Breast epithelium (tissue), 4 donors: ENCODE results near the gene PPP1R3E. TPM values are rescaled to one million over a fixed set of nuclear protein-coding genes. Genes with fewer than 3 reads are reported as not detected.
A peak's percentile ranks its signal among the peaks of the same experiment; 100 is the strongest.

ENCODE experiments used
- DNase-seq, 2 donors: peaks; one replicate each; pipeline ENCODE4 v3.0.0-alpha.2; 2019; ENCODE audit warnings: low spot score in 2 of 2
- H3K27ac ChIP-seq, 2 donors: fragments of 200-600 bp; sonication (generic) in 1 of 2; one replicate each; pipeline ENCODE4 v1.5.1; 2016 to 2019; ENCODE audit warnings: mild to moderate bottlenecking in 1 of 2
- H3K27me3 ChIP-seq, 2 donors: fragments of 200-600 bp; sonication (generic) in 1 of 2; one replicate each; pipeline versions ENCODE4 v1.5.1 to v1.6.0; 2017 to 2019; ENCODE audit warnings: control low read depth in 1 of 2, mild to moderate bottlenecking in 1 of 2
- H3K36me3 ChIP-seq: fragments of 200-600 bp; one replicate; pipeline ENCODE4 v1.5.1; 2019
- H3K4me1 ChIP-seq, 2 donors: fragments of 200-600 bp; sonication (generic); one replicate each; pipeline ENCODE4 v1.5.1; 2016 to 2019; ENCODE audit warnings: control low read depth in 1 of 2
- H3K4me3 ChIP-seq, 3 donors: fragments of 200-600 bp; sonication (generic); 1 replicate in 2 of 3; 2 replicates in 1 of 3; pipeline ENCODE4 v1.5.1; 2016 to 2019; ENCODE audit warnings: mild to moderate bottlenecking in 3 of 3, moderate library complexity in 2 of 3
- H3K9me3 ChIP-seq, 2 donors: fragments of 200-600 bp; sonication (generic) in 1 of 2; one replicate each; pipeline ENCODE4 v1.5.1; 2016 to 2019; ENCODE audit warnings: control low read depth in 1 of 2
- CTCF ChIP-seq, 3 donors: fragments of 450-650 bp; IDR thresholded peaks; one replicate each; pipeline ENCODE4 v1.5.1; 2016 to 2017; ENCODE audit warnings: antibody characterized with exemption in 3 of 3, mild to moderate bottlenecking in 3 of 3, moderate library complexity in 3 of 3
- POLR2A ChIP-seq: fragments of 450-650 bp; IDR thresholded peaks from one replicate; pipeline ENCODE4 v1.6.1; 2016; ENCODE audit warnings: antibody characterized with exemption, mild to moderate bottlenecking, moderate library complexity
- POLR2AphosphoS5 ChIP-seq, 3 donors: sonication (generic); formaldehyde crosslinking; IDR thresholded peaks; one replicate each; pipeline ENCODE4 v1.6.1; 2017; ENCODE audit warnings: antibody characterized with exemption in 3 of 3
- intact Hi-C: fragments of 100-400 bp; cut with DNase I; formaldehyde crosslinking; loops from one replicate; pipeline ENCODE4 v1.15.1; 2023; ENCODE audit warnings: low total_unique reads
- total RNA-seq, 3 donors: library from RNA; depleted of rRNA; stranded (reverse); fragments of >200 nt; gene quantifications; one replicate each; pipeline ENCODE4 v1.1.0, GENCODE V29; 2016

The PPP1R3E gene
- total RNA-seq, 3 donors from 2014 or later, result 8.2 to 11.6 (median 9.4) TPM

GRCh38 chr14:23307146-23307530, 4.5 kb upstream of the PPP1R3E start:
- Histone ChIP-seq H3K9me3 (no peaks in the 10 kb centered on the region), H3K4me3 (peak overlapping the region; percentile 68 to 81 (median 75)), H3K27me3 (no peaks in the 10 kb centered on the region), H3K36me3 (no peaks in the 10 kb centered on the region), H3K27ac (peak overlapping the region; percentile 93 to 94), H3K4me1 (peaks cover 6 to 38% of the 10 kb centered on the region in 2 donors)
- intact Hi-C loops, result loop anchor here (10.0 kb wide), 1 partner anchor 248 kb away; the partner anchor contains the start of genes THTPA and ZFHX2
- TF ChIP-seq POLR2AphosphoS5 (IDR thresholded peaks at IDR 0.05) (no peak), CTCF (IDR thresholded peaks at IDR 0.05) (no peak), POLR2A (no peak)
- DNase-seq, result peak in 1 of 2 donors; percentile 17

- H3K4me1 ChIP-seq, result peaks cover 6 to 38% of the 10 kb centered on the region in 2 donors
- no peaks in the 10 kb centered on the region for H3K36me3 ChIP-seq
- no peaks in the 10 kb centered on the region for H3K27me3 ChIP-seq
- peak within 1 kb of the TSS; percentile 93 to 94 for H3K27ac ChIP-seq
- DNase-seq, result peak; percentile 92 to 95
- H3K4me3 ChIP-seq, result peak within 1 kb of the TSS; percentile 68 to 81 (median 75)
- no peaks in the 10 kb centered on the region for H3K9me3 ChIP-seq
- peak; percentile 69 to 89 (median 69) for TF ChIP-seq POLR2AphosphoS5 (IDR thresholded peaks at IDR 0.05)
- no peak for TF ChIP-seq POLR2A
- intact Hi-C loops, result loop anchor here (10.0 kb wide), 1 partner anchor 248 kb away; the partner anchor contains the start of genes THTPA and ZFHX2
Observed at GRCh38 chr14:23306412-23307145, 3.9 kb upstream of the PPP1R3E start, which contains the start of gene BCL2L2. Gene BCL2L2 (plus strand): TSS chr14:23306833. CDS start chr14:23307768, 935 bp downstream.

GRCh38 chr14:23301969-23302289, 730 bp downstream of the PPP1R3E start:
- Histone ChIP-seq H3K9me3 (no peaks in the 10 kb centered on the region), H3K27me3 (no peaks in the 10 kb centered on the region), H3K36me3 (no peaks in the 10 kb centered on the region), H3K4me3 (peak overlapping the region; percentile 65 to 90 (median 86)), H3K4me1 (peaks cover 8 to 22% of the 10 kb centered on the region in 2 donors), H3K27ac (peak overlapping the region; percentile 99)
- intact Hi-C loops, result loop anchor here (10.0 kb wide), 1 partner anchor 253 kb away; the partner anchor contains the start of genes THTPA and ZFHX2
- no peak for DNase-seq
- peak in 1 of 3 donors; percentile 18 for TF ChIP-seq CTCF (IDR thresholded peaks at IDR 0.05)
- peak; percentile 80 for TF ChIP-seq POLR2A
- TF ChIP-seq POLR2AphosphoS5 (IDR thresholded peaks at IDR 0.05), result peak; percentile 46 to 76 (median 51)

GRCh38 chr14:23301288-23301968, 1.2 kb downstream of the PPP1R3E start:
- Histone ChIP-seq H3K4me3 (peak overlapping the region; percentile 65 to 90 (median 86)), H3K4me1 (peaks cover 8 to 22% of the 10 kb centered on the region in 2 donors), H3K27ac (peak overlapping the region; percentile 99), H3K9me3 (no peaks in the 10 kb centered on the region), H3K27me3 (no peaks in the 10 kb centered on the region), H3K36me3 (no peaks in the 10 kb centered on the region)
- intact Hi-C loops, result loop anchor here (10.0 kb wide), 1 partner anchor 253 kb away; the partner anchor contains the start of genes THTPA and ZFHX2
- peak; percentile 41 for TF ChIP-seq POLR2A
- peak; percentile 70 to 91 (median 78) for TF ChIP-seq CTCF (IDR thresholded peaks at IDR 0.05)
- peak; percentile 83 to 96 (median 94) for TF ChIP-seq POLR2AphosphoS5 (IDR thresholded peaks at IDR 0.05)
- DNase-seq, result peak; percentile 96 to 98

GRCh38 chr14:23300687-23301223, 1.9 kb downstream of the PPP1R3E start:
- intact Hi-C loops, result loop anchor here (10.0 kb wide), 1 partner anchor 254 kb away; the partner anchor contains the start of genes THTPA and ZFHX2
- TF ChIP-seq POLR2A (no peak), POLR2AphosphoS5 (IDR thresholded peaks at IDR 0.05) (peak; percentile 13 to 57 (median 44))
- Histone ChIP-seq H3K27ac (peak overlapping the region; percentile 99), H3K27me3 (no peaks in the 10 kb centered on the region), H3K4me3 (peak overlapping the region; percentile 65 to 90 (median 86)), H3K36me3 (no peaks in the 10 kb centered on the region), H3K9me3 (no peaks in the 10 kb centered on the region), H3K4me1 (peaks cover 8 to 16% of the 10 kb centered on the region in 2 donors)
- peak in 1 of 2 donors; percentile 75 for DNase-seq
